ENCODE measurements around the gene MED13. TPM values are rescaled to one million over a fixed set of nuclear protein-coding genes. Genes with fewer than 3 reads are reported as not detected.

MED13 gene
- polyA plus RNA-seq, 3 donors = 2.1 to 32.0 (median 5.0) TPM

DNA sequence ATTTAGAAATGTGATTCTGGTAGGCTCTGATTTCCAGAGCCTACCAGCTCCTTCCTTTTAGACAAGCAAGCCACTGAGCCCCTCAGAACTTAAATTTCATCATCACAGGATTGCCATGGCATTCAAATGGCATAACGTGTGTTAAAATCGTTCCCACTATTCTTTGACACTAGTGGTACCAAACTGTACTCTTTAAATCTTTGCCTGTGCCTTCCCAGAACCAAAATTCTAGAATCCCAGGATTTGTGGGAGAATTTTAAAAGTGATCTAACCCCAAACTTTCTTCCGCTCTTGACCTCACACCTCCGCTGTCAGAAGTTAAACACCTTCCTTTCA lies 137.0 kb downstream of the MED13 start:
- peak overlapping the region; percentile 90 to 95 for H3K4me3 Mint-ChIP-seq
- peaks cover 0 to 2% (median 0%) of the 10 kb centered on the region in 7 donors for H3K9me3 Mint-ChIP-seq
- Histone ChIP-seq H3K9me3 (replicated peaks in 1 of 2; ENCODE audit: control insufficient read depth in 1 of 2, insufficient read depth in 1 of 2, low read length in 2 of 2) (no peaks in the 10 kb centered on the region), H3K4me3 (replicated peaks in 1 of 3; ENCODE audit: low read depth in 2 of 3, low read length in 3 of 3) (peak overlapping the region; percentile 67 to 92 (median 81)), H3K4me2 (replicated peaks; ENCODE audit: extremely low read depth, low read length, poor library complexity, severe bottlenecking) (peak overlapping the region; percentile 84), H3K27me3 (ENCODE audit: control insufficient read depth in 2 of 2, insufficient read depth in 2 of 2, low read length in 2 of 2) (no peaks in the 10 kb centered on the region), H3K27ac (ENCODE audit: low read depth in 1 of 2, low read length in 2 of 2) (peak overlapping the region; percentile 41 to 86), H3K4me1 (ENCODE audit: control insufficient read depth in 1 of 2, insufficient read depth in 2 of 2, low read length in 2 of 2) (peaks cover 15 to 20% of the 10 kb centered on the region in 2 donors), H3K9ac (ENCODE audit: insufficient read depth, low read length, poor library complexity, severe bottlenecking) (peak overlapping the region; percentile 85), H3K79me2 (ENCODE audit: insufficient read depth, low read length) (peaks cover 15% of the 10 kb centered on the region), H3K36me3 (replicated peaks in 1 of 2; ENCODE audit: control insufficient read depth in 1 of 2, insufficient read depth in 2 of 2, low read length in 2 of 2) (peaks cover 10 to 18% of the 10 kb centered on the region in 2 donors), H4K20me1 (ENCODE audit: insufficient read depth, low read length) (no peaks in the 10 kb centered on the region), H2AFZ (ENCODE audit: insufficient read depth, low read depth, low read length, poor library complexity, severe bottlenecking) (peak overlapping the region; percentile 97)
- H3K4me1 Mint-ChIP-seq = peaks cover 16% of the 10 kb centered on the region
- peaks cover 5 to 19% of the 10 kb centered on the region in 2 donors for H3K36me3 Mint-ChIP-seq
- TF ChIP-seq, protein P1, sequence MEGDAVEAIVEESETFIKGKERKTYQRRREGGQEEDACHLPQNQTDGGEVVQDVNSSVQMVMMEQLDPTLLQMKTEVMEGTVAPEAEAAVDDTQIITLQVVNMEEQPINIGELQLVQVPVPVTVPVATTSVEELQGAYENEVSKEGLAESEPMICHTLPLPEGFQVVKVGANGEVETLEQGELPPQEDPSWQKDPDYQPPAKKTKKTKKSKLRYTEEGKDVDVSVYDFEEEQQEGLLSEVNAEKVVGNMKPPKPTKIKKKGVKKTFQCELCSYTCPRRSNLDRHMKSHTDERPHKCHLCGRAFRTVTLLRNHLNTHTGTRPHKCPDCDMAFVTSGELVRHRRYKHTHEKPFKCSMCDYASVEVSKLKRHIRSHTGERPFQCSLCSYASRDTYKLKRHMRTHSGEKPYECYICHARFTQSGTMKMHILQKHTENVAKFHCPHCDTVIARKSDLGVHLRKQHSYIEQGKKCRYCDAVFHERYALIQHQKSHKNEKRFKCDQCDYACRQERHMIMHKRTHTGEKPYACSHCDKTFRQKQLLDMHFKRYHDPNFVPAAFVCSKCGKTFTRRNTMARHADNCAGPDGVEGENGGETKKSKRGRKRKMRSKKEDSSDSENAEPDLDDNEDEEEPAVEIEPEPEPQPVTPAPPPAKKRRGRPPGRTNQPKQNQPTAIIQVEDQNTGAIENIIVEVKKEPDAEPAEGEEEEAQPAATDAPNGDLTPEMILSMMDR (IDR thresholded peaks at IDR 0.05) = no peak
- 87% methylated on average over 2 of the region's 4 CpGs for WGBS (ENCODE audit: insufficient coverage)
- H3K27me3 Mint-ChIP-seq (ENCODE audit: low read depth in 3 of 3) = peaks cover 0 to 5% (median 1%) of the 10 kb centered on the region in 3 donors
- H3K27ac Mint-ChIP-seq = peak overlapping the region; percentile 11 to 96 (median 89)
- intact Hi-C loops (cut with micrococcal nuclease) = loop anchor here in 1 of 2 donors (10.0 kb wide), 1 partner anchor 1253 kb away; the partner anchor contains the start of gene BCAS3
- DNase-seq = no peak

DNA sequence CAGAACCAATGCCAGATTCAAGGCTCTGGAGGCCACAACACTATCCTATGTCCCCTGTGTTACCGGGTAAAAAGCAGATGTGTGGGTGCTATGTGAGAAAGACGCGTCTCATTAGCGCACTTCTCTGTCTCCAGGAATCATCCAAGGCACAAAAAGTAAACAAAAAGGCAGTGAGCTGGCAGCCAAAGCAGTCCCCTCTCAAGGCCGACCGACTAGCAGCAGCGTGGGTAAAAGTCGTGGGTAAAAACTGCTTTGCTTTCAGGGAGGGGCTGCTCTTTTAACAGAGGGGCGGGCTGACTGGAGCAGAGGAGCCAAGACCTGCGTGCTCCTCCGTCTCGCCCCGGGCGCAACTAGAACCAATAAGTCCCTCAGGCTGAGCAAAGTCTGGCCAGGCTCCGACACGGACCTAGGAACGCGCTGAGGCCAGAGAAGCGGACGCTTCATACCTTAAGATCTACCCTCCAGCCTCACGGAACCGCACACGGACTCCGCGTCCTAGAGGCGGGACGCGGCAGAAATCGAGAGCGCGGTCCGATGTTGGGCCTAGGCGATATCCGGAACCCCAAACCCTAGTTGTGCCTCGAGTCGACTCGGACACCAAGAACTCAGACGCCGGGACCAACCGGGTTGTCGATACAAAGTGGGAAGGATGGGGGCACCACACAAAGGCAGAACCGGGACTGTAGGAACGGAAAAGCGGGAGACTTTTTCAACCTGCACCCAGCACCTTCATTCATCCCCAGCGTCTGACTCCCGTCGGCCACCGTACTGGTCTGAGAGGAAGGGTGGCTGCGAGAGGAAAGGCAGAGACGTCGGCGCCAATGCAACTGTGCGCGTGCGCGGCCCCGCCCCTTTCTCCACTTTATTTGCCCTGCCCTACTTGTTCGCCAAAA lies 137.6 kb downstream of the MED13 start, which contains the start of gene INTS2:
INTS2 (minus strand) TSS at position 775 of the 893 bp plus-strand sequence. CDS start 1,338 bp downstream, outside the sequence.
- H3K27ac Mint-ChIP-seq = peak within 1 kb of the TSS; percentile 88 to 96 (median 91)
- TF ChIP-seq, protein P1 (IDR thresholded peaks at IDR 0.05) = no peak
- H3K9me3 Mint-ChIP-seq = peaks cover 0 to 2% (median 0%) of the 10 kb centered on the region in 7 donors
- H3K4me1 ChIP-seq (ENCODE audit: control insufficient read depth in 1 of 2, insufficient read depth in 2 of 2, low read length in 2 of 2) = peaks cover 15 to 20% of the 10 kb centered on the region in 2 donors
- H3K27me3 ChIP-seq (ENCODE audit: control insufficient read depth in 2 of 2, insufficient read depth in 2 of 2, low read length in 2 of 2) = no peaks in the 10 kb centered on the region
- H3K4me3 Mint-ChIP-seq = peak within 1 kb of the TSS; percentile 90 to 95
- WGBS (ENCODE audit: insufficient coverage) = 0% methylated on average over 36 of the region's 58 CpGs
- peak within 1 kb of the TSS; percentile 97 for H2AFZ ChIP-seq (ENCODE audit: insufficient read depth, low read depth, low read length, poor library complexity, severe bottlenecking)
- H3K36me3 ChIP-seq (replicated peaks in 1 of 2; ENCODE audit: control insufficient read depth in 1 of 2, insufficient read depth in 2 of 2, low read length in 2 of 2) = peaks cover 10 to 18% of the 10 kb centered on the region in 2 donors
- peak within 1 kb of the TSS; percentile 84 for H3K4me2 ChIP-seq (replicated peaks; ENCODE audit: extremely low read depth, low read length, poor library complexity, severe bottlenecking)
- peaks cover 15% of the 10 kb centered on the region for H3K79me2 ChIP-seq (ENCODE audit: insufficient read depth, low read length)
- H3K4me3 ChIP-seq (replicated peaks in 1 of 3; ENCODE audit: low read depth in 2 of 3, low read length in 3 of 3) = peak within 1 kb of the TSS; percentile 67 to 92 (median 81)
- H4K20me1 ChIP-seq (ENCODE audit: insufficient read depth, low read length) = no peaks in the 10 kb centered on the region
- H3K4me1 Mint-ChIP-seq = peaks cover 16% of the 10 kb centered on the region
- peaks cover 8 to 26% of the 10 kb centered on the region in 2 donors for H3K36me3 Mint-ChIP-seq
- H3K9ac ChIP-seq (ENCODE audit: insufficient read depth, low read length, poor library complexity, severe bottlenecking) = peak within 1 kb of the TSS; percentile 85
- peaks cover 0 to 5% (median 1%) of the 10 kb centered on the region in 3 donors for H3K27me3 Mint-ChIP-seq (ENCODE audit: low read depth in 3 of 3)
- DNase-seq = peak; percentile 90 to 93 (median 91)
- H3K27ac ChIP-seq (ENCODE audit: low read depth in 1 of 2, low read length in 2 of 2) = peak within 1 kb of the TSS; percentile 41 to 86
- H3K9me3 ChIP-seq (replicated peaks in 1 of 2; ENCODE audit: control insufficient read depth in 1 of 2, insufficient read depth in 1 of 2, low read length in 2 of 2) = no peaks in the 10 kb centered on the region
- intact Hi-C loops (cut with micrococcal nuclease) = loop anchor here in 1 of 2 donors (10.0 kb wide), 1 partner anchor 1253 kb away; the partner anchor contains the start of gene BCAS3

All from CD14-positive monocyte (primary cell).